H1 (cell line): ENCODE data around the gene QRSL1. TPM values are rescaled to one million over a fixed set of nuclear protein-coding genes. Genes with fewer than 3 reads are reported as not detected.

ENCODE experiments used
- CTCF ChIA-PET: fragments of 300-600 bp; sonication (Branson Sonifier 250); formaldehyde crosslinking; loops from one replicate; lab custom pipeline; 2021; ENCODE audit not compliant: partially characterized antibody; lab: Charles Lee
- POLR2A ChIA-PET: fragments of 300-600 bp; sonication (Branson Sonifier 250); formaldehyde crosslinking; loops from one replicate; lab custom pipeline; 2021; ENCODE audit warnings: inconsistent platforms; ENCODE audit not compliant: partially characterized antibody; lab: Charles Lee
- DNase-seq, 2 experiments: peaks; one replicate each; pipeline versions ENCODE4 v3.0.0 to v3.0.0-alpha.2; 2010 to 2022; ENCODE audit warnings: low spot score in 2 of 2, low read depth in 1 of 2, mixed read lengths in 1 of 2
- FAIRE-seq: peaks from 2 replicates; lab custom pipeline; 2011; peaks lifted over from hg19 to GRCh38; lab: Jason Lieb, UNC
- H2AFZ ChIP-seq: 2 replicates; pipeline ENCODE4 v1.8.1; 2012; ENCODE audit warnings: low read length, inconsistent platforms
- H2AK5ac ChIP-seq: 2 replicates; pipeline ENCODE4 v1.6.1; 2013; ENCODE audit warnings: low read depth, low read length
- H2BK120ac ChIP-seq: replicated peaks from 2 replicates; pipeline ENCODE3; 2013; ENCODE audit warnings: low read depth, low read length, inconsistent platforms
- H2BK12ac ChIP-seq: 2 replicates; pipeline ENCODE4 v1.6.1; 2013; ENCODE audit warnings: low read depth, low read length
- H2BK15ac ChIP-seq: 2 replicates; pipeline ENCODE4 v1.6.1; 2013; ENCODE audit warnings: low read length
- H2BK20ac ChIP-seq: 2 replicates; pipeline ENCODE4 v1.6.1; 2013; ENCODE audit warnings: low read length
- H2BK5ac ChIP-seq: 2 replicates; pipeline ENCODE4 v1.6.1; 2013; ENCODE audit warnings: low read depth, low read length
- H3K14ac ChIP-seq: 2 replicates; pipeline ENCODE4 v1.6.1; 2013; ENCODE audit warnings: inconsistent platforms; ENCODE audit not compliant: insufficient read length
- H3K18ac ChIP-seq: 2 replicates; pipeline ENCODE4 v1.6.1; 2013; ENCODE audit warnings: low read length; ENCODE audit errors: extremely low read depth
- H3K23ac ChIP-seq: 2 replicates; pipeline ENCODE4 v1.6.1; 2013; ENCODE audit warnings: inconsistent platforms; ENCODE audit not compliant: insufficient read length
- H3K23me2 ChIP-seq: 2 replicates; pipeline ENCODE4 v1.6.1; 2013; ENCODE audit warnings: low read depth, low read length
- H3K27ac ChIP-seq: 2 replicates; pipeline ENCODE4 v1.6.1; 2011; ENCODE audit warnings: low read depth, low read length, inconsistent platforms
- H3K27me3 ChIP-seq, 4 experiments: replicated peaks in 1 of 4; 1 replicate in 1 of 4; 2 replicates in 3 of 4; pipeline versions ENCODE4 v1.6.1 to v1.8.1; 2011 to 2013; ENCODE audit warnings: low read length in 3 of 4, mild to moderate bottlenecking in 3 of 4, inconsistent platforms in 2 of 4, mixed read lengths in 2 of 4, moderate library complexity in 1 of 4; ENCODE audit not compliant: control insufficient read depth in 3 of 4, insufficient read depth in 3 of 4; ENCODE audit errors: extremely low read depth in 1 of 4
- H3K36me3 ChIP-seq, 4 experiments: 2 replicates each; pipeline versions ENCODE4 v1.6.1 to v1.8.1; 2011 to 2013; ENCODE audit warnings: mild to moderate bottlenecking in 4 of 4, low read length in 3 of 4, moderate library complexity in 2 of 4, control low read depth in 1 of 4, inconsistent platforms in 1 of 4; ENCODE audit not compliant: insufficient read depth in 4 of 4, control insufficient read depth in 2 of 4
- H3K4ac ChIP-seq: replicated peaks from 2 replicates; pipeline ENCODE3; 2013; ENCODE audit warnings: low read length, low read depth, mixed read lengths, inconsistent platforms; ENCODE audit not compliant: insufficient read length
- H3K4me1 ChIP-seq, 4 experiments: replicated peaks in 1 of 4; 1 replicate in 1 of 4; 2 replicates in 3 of 4; pipeline versions ENCODE4 v1.6.1 to v1.8.1; 2011 to 2013; ENCODE audit warnings: low read length in 3 of 4, inconsistent platforms in 2 of 4, mixed read lengths in 1 of 4; ENCODE audit not compliant: insufficient read depth in 4 of 4, control insufficient read depth in 3 of 4
- H3K4me2 ChIP-seq, 2 experiments: 2 replicates each; pipeline versions ENCODE4 v1.6.1 to v1.8.1; 2011 to 2013; ENCODE audit warnings: low read depth in 2 of 2, low read length in 2 of 2, control low read depth in 1 of 2, inconsistent platforms in 1 of 2, mild to moderate bottlenecking in 1 of 2; ENCODE audit not compliant: insufficient read depth in 1 of 2
- H3K4me3 ChIP-seq, 4 experiments: fragments of 200-600, 300-600 bp in 1 of 4; sonication (generic), shearing (Covaris generic), sonication (Bioruptor Twin) in 1 of 4; 2 replicates each; pipeline versions ENCODE4 v1.5.1 to v1.8.1; 2011 to 2016; ENCODE audit warnings: low read length in 4 of 4, low read depth in 3 of 4, control low read depth in 2 of 4, inconsistent platforms in 2 of 4, mild to moderate bottlenecking in 2 of 4, mixed read lengths in 1 of 4, moderate library complexity in 1 of 4; ENCODE audit not compliant: insufficient read depth in 2 of 4; ENCODE audit errors: extremely low read depth in 1 of 4
- H3K56ac ChIP-seq: replicated peaks from 2 replicates; pipeline ENCODE3; 2013; ENCODE audit warnings: low read depth, mild to moderate bottlenecking, mixed read lengths, low read length, inconsistent platforms; ENCODE audit not compliant: insufficient read length
- H3K79me1 ChIP-seq: 2 replicates; pipeline ENCODE4 v1.6.1; 2013; ENCODE audit warnings: low read depth, low read length, control low read depth
- H3K79me2 ChIP-seq, 2 experiments: 2 replicates each; pipeline versions ENCODE4 v1.6.1 to v1.8.1; 2012 to 2013; ENCODE audit warnings: low read length in 2 of 2, mild to moderate bottlenecking in 2 of 2, inconsistent platforms in 1 of 2; ENCODE audit not compliant: insufficient read depth in 2 of 2, control insufficient read depth in 1 of 2
- H3K9ac ChIP-seq, 4 experiments: replicated peaks in 1 of 4; 1 replicate in 1 of 4; 2 replicates in 3 of 4; pipeline versions ENCODE4 v1.6.1 to v1.8.1; 2011 to 2013; ENCODE audit warnings: low read depth in 3 of 4, low read length in 3 of 4, control low read depth in 2 of 4, mild to moderate bottlenecking in 2 of 4, moderate library complexity in 2 of 4, inconsistent platforms in 1 of 4; ENCODE audit errors: extremely low read depth in 1 of 4
- H3K9me3 ChIP-seq, 2 experiments: 2 replicates each; pipeline versions ENCODE4 v1.6.1 to v1.8.1; 2012 to 2013; ENCODE audit warnings: mild to moderate bottlenecking in 2 of 2, moderate library complexity in 2 of 2, control low read depth in 1 of 2, inconsistent platforms in 1 of 2, low read depth in 1 of 2, low read length in 1 of 2, mixed read lengths in 1 of 2; ENCODE audit not compliant: insufficient read depth in 2 of 2
- H4K20me1 ChIP-seq, 2 experiments: replicated peaks in 1 of 2; 2 replicates each; pipeline versions ENCODE3 to v1.8.1; 2011 to 2013; ENCODE audit warnings: inconsistent platforms in 2 of 2, low read length in 2 of 2, mild to moderate bottlenecking in 1 of 2; ENCODE audit not compliant: insufficient read depth in 2 of 2, control insufficient read depth in 1 of 2
- H4K5ac ChIP-seq: 2 replicates; pipeline ENCODE4 v1.6.1; 2013; ENCODE audit warnings: low read length, low read depth, mixed read lengths, inconsistent platforms; ENCODE audit not compliant: insufficient read length
- H4K8ac ChIP-seq: 2 replicates; pipeline ENCODE4 v1.8.0; 2013; ENCODE audit warnings: mild to moderate bottlenecking, moderate library complexity, low read length, inconsistent platforms; ENCODE audit not compliant: insufficient read depth; ENCODE audit errors: extremely low read depth
- H4K91ac ChIP-seq: replicated peaks from 2 replicates; pipeline ENCODE3; 2013; ENCODE audit warnings: low read length, mixed read lengths, inconsistent platforms; ENCODE audit not compliant: insufficient read length
- ASH2L ChIP-seq: fragments of 200-600, 300-600 bp; sonication (generic); IDR thresholded peaks from one replicate; pipeline ENCODE4 v1.7.1; 2017; ENCODE audit warnings: low read length
- CTBP2 ChIP-seq: IDR thresholded peaks from 2 replicates; pipeline ENCODE4 v1.7.0; 2011; ENCODE audit warnings: borderline replicate concordance, mild to moderate bottlenecking, moderate library complexity, mixed read lengths, low read length; ENCODE audit not compliant: insufficient read depth, insufficient read length
- HDAC2 ChIP-seq, 2 experiments: fragments of 300-600 bp in 1 of 2; sonication (generic) in 1 of 2; IDR thresholded peaks; 2 replicates each; pipeline ENCODE4 v1.6.1; 2011 to 2012; ENCODE audit warnings: low read depth in 2 of 2, low read length in 2 of 2, mild to moderate bottlenecking in 2 of 2, moderate library complexity in 2 of 2, borderline replicate concordance in 1 of 2, inconsistent platforms in 1 of 2
- POU5F1 ChIP-seq: IDR thresholded peaks from 2 replicates; pipeline ENCODE4 v1.6.1; 2011; ENCODE audit warnings: low read depth, mild to moderate bottlenecking, low read length, moderate library complexity
- RBBP5 ChIP-seq: IDR thresholded peaks from 2 replicates; pipeline ENCODE4 v1.7.1; 2012; ENCODE audit warnings: low read depth, mild to moderate bottlenecking, inconsistent platforms, low read length, moderate library complexity, borderline replicate concordance
- SP1 ChIP-seq: IDR thresholded peaks from 2 replicates; pipeline ENCODE4 v1.6.1; 2011; ENCODE audit warnings: low read depth, low read length
- WGBS, 2 experiments: shearing (Covaris generic) in 1 of 2; methylation state at CpG; one replicate each; pipeline versions ENCODE4 v1.1.6 to v1.1.7; 2013 to 2015; ENCODE audit warnings: low lambda C conversion rate in 2 of 2, mixed read lengths in 2 of 2, inconsistent platforms in 1 of 2, low coverage in 1 of 2, missing lambda C conversion rate in 1 of 2; ENCODE audit not compliant: insufficient replicate concordance in 2 of 2, insufficient coverage in 1 of 2, insufficient read length in 1 of 2; ENCODE audit errors: extremely low coverage in 1 of 2, missing lambda C conversion rate in 1 of 2; 5-methylcytosine and 5-hydroxymethylcytosine counted together
- polyA plus RNA-seq, 7 experiments: library from polyadenylated mRNA; depleted of rRNA in 3 of 7; stranded (reverse) in 5 of 7; unstranded in 2 of 7; fragments of >200 nt in 5 of 7; fragments of 200-250 nt in 2 of 7; gene quantifications; 1 replicate in 5 of 7; 2 replicates in 1 of 7; 4 replicates in 1 of 7; pipeline versions ENCODE4 v1.2.1 to v1.2.3, GENCODE V29; 2011 to 2013; ENCODE audit warnings: missing spikeins in 2 of 7, mixed read lengths in 2 of 7
- total RNA-seq: library from RNA; stranded (reverse); fragmentation: NEBNext Ultra II Directional; extraction: Animal tissue kit (Norgen Biotek cat#: 25700); gene quantifications from 2 replicates; pipeline ENCODE4 v1.2.1, GENCODE V29; 2021
- TF ChIP-seq, protein P1 (sequence below): IDR thresholded peaks from 2 replicates; pipeline ENCODE4 v1.6.1; 2011; ENCODE audit warnings: low read depth, mild to moderate bottlenecking, low read length; ENCODE audit not compliant: insufficient read depth
- TF ChIP-seq, protein P2 (sequence below): IDR thresholded peaks from 2 replicates; pipeline ENCODE4 v1.6.1; 2011; ENCODE audit warnings: low read length, improper control_type of control experiment

QRSL1 gene
- total and polyA plus RNA-seq, 2 of the 8 experiments (the other 6 are each of a cell fraction or from before 2014, with no cell fraction given): 7.8 to 22.2 TPM

DNA sequence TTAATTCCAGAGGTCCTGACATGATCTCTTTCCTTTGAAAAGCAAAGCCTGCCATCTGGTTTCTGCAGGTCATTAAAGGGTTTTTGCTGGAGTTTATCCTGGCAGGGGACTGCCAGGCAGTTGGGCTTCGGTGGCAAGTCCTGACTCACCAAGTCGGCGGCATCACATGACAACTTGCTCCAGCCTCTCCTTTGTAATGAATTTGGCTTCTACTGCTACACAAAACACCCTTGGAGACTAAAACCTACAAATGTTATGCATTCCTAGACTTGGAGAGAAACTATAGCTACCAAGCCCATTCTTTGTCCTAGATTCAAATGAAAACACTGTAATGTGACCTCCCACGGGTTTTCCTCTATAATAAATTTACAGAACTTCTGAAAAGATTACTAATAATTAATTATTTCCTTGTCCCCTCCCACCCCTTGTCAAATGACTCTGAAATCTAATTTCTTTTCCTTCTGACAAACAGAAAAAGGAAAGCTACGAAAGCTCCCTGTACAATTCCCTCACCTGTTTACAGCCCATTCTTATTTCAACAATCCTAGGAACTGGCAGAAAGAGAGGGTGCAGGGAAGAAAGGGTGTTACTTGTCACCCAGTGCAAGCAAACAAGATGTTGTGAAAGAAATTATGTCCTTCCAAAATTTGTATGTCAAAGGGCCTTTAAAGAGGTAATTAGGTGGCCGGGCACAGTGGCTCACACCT, 62.9 kb downstream of the QRSL1 start:
- ChIA-PET POLR2A (interaction anchor here (0.6 to 1.0 kb wide), 2 partner anchors 282 to 1734 kb away, joined by 3 to 5 read pairs; no protein-coding TSS in a partner anchor), CTCF (interaction anchor here (1.5 kb wide), 1 partner anchor 49 kb away, joined by 3 read pairs; no protein-coding TSS in a partner anchor)
- no peak overlapping the region for H4K91ac ChIP-seq
- H3K9me3 ChIP-seq: no peaks in the 10 kb centered on the region
- no peak overlapping the region; a peak in 1 of 7 replicates for H3K9ac ChIP-seq
- no peaks in the 10 kb centered on the region for H3K36me3 ChIP-seq
- no peak overlapping the region for H3K4ac ChIP-seq
- H3K27me3 ChIP-seq: no peaks in the 10 kb centered on the region
- H3K79me1 ChIP-seq: no peaks in the 10 kb centered on the region
- peak overlapping the region; percentile 55; the same call in 1 of the 2 replicates for H3K18ac ChIP-seq
- no peak overlapping the region for H2AFZ ChIP-seq
- no peak overlapping the region for H3K23ac ChIP-seq
- no peak overlapping the region for H2AK5ac ChIP-seq
- DNase-seq: peak in 1 of 2 experiments; percentile 50
- no peak overlapping the region for H2BK15ac ChIP-seq
- peak overlapping the region; percentile 4 for H2BK120ac ChIP-seq
- H2BK5ac ChIP-seq: peak overlapping the region; percentile 80; the same call in 1 of the 2 replicates
- H3K14ac ChIP-seq: no peak overlapping the region
- peak overlapping the region; percentile 11; the same call in 1 of the 2 replicates for H3K27ac ChIP-seq
- H2BK12ac ChIP-seq: peak overlapping the region; percentile 86; the same call in 1 of the 2 replicates
- FAIRE-seq: peak; percentile 98
- no peak overlapping the region for H4K8ac ChIP-seq
- H3K4me3 ChIP-seq: peak overlapping the region in 1 of 4 experiments; percentile 5; a peak in 1 of 8 replicates
- H3K56ac ChIP-seq: peak overlapping the region; percentile 70
- H3K4me2 ChIP-seq: 0 out of 4 replicates have a peak overlapping the region, but pooled peaks of 1 of the 2 experiments have one; percentile 3
- H2BK20ac ChIP-seq: peak overlapping the region; percentile 96; the same call in 1 of the 2 replicates
- H4K5ac ChIP-seq: peak overlapping the region; percentile 18
- H3K23me2 ChIP-seq: no peaks in the 10 kb centered on the region
- 7% methylated on average over 6 of the region's 6 CpGs; no CpG with 5 or more reads in 1 of the 2 experiments for WGBS, 2 experiments
- no peaks in the 10 kb centered on the region for H3K79me2 ChIP-seq
- H4K20me1 ChIP-seq: no peaks in the 10 kb centered on the region
- H3K4me1 ChIP-seq: peaks cover 5 to 19% (median 11%) of the 10 kb centered on the region in 4 experiments; a peak in 6 of 7 replicates
- TF ChIP-seq POU5F1 (no peak), ASH2L (peak; percentile 45), HDAC2 (IDR thresholded peaks at IDR 0.05; ENCODE audit: borderline replicate concordance in 1 of 2, low read depth in 2 of 2, low read length in 2 of 2) (peak; percentile 52 to 65; a peak in 1 of 4 replicates), CTBP2 (peak; percentile 49), SP1 (0 out of 2 replicates have a peak, but pooled peaks have one; percentile 6), RBBP5 (no peak)
- TF ChIP-seq, protein P1, sequence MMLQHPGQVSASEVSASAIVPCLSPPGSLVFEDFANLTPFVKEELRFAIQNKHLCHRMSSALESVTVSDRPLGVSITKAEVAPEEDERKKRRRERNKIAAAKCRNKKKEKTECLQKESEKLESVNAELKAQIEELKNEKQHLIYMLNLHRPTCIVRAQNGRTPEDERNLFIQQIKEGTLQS: 0 out of 2 replicates have a peak, but pooled peaks have one; percentile 41
- TF ChIP-seq, protein P2, sequence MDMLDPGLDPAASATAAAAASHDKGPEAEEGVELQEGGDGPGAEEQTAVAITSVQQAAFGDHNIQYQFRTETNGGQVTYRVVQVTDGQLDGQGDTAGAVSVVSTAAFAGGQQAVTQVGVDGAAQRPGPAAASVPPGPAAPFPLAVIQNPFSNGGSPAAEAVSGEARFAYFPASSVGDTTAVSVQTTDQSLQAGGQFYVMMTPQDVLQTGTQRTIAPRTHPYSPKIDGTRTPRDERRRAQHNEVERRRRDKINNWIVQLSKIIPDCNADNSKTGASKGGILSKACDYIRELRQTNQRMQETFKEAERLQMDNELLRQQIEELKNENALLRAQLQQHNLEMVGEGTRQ: peak; percentile 79
